ENCODE results near the gene GAS6. TPM values are rescaled to one million over a fixed set of nuclear protein-coding genes. Genes with fewer than 3 reads are reported as not detected.

GAS6 gene
- total RNA-seq, 1 donor from 2014 or later, result 42.9 TPM

- no peaks in the 10 kb centered on the region for H3K36me3 Mint-ChIP-seq
- H3K9me3 Mint-ChIP-seq, result peaks cover under 1% of the 10 kb centered on the region
- DNase-seq (ENCODE audit: extremely low spot score, unreplicated experiment), result no peak
- no peaks in the 10 kb centered on the region for H3K4me1 Mint-ChIP-seq (ENCODE audit: unreplicated experiment)
- H3K27ac Mint-ChIP-seq, result no peak overlapping the region
- H3K27me3 Mint-ChIP-seq, result no peaks in the 10 kb centered on the region
- no peak overlapping the region for H3K4me3 Mint-ChIP-seq
- TF ChIP-seq CTCF (conservative IDR thresholded peaks at IDR 0.05), result no peak
These were observed 38.6 kb upstream of the GAS6 start for GRCh38 chr13:113902481-113902880.

- H3K27ac Mint-ChIP-seq, result no peak overlapping the region
- no peaks in the 10 kb centered on the region for H3K36me3 Mint-ChIP-seq
- H3K9me3 Mint-ChIP-seq, result peaks cover 4% of the 10 kb centered on the region
- no peak overlapping the region for H3K4me3 Mint-ChIP-seq
- no peak for TF ChIP-seq CTCF (conservative IDR thresholded peaks at IDR 0.05)
- peak; percentile 29 for DNase-seq (ENCODE audit: extremely low spot score, unreplicated experiment)
- no peaks in the 10 kb centered on the region for H3K4me1 Mint-ChIP-seq (ENCODE audit: unreplicated experiment)
- no peaks in the 10 kb centered on the region for H3K27me3 Mint-ChIP-seq
These were observed 37.8 kb upstream of the GAS6 start for GRCh38 chr13:113901642-113902041.

GRCh38 chr13:113901231-113901630, 37.4 kb upstream of the GAS6 start:
- Mint-ChIP-seq H3K27me3 (no peaks in the 10 kb centered on the region), H3K36me3 (no peaks in the 10 kb centered on the region), H3K27ac (no peak overlapping the region), H3K4me3 (no peak overlapping the region), H3K9me3 (peaks cover 4% of the 10 kb centered on the region), H3K4me1 (ENCODE audit: unreplicated experiment) (no peaks in the 10 kb centered on the region)
- no peak for TF ChIP-seq CTCF (conservative IDR thresholded peaks at IDR 0.05)
- DNase-seq (ENCODE audit: extremely low spot score, unreplicated experiment), result peak; percentile 64

- Mint-ChIP-seq H3K4me3 (no peak overlapping the region), H3K27me3 (peaks cover under 1% of the 10 kb centered on the region), H3K4me1 (ENCODE audit: unreplicated experiment) (no peaks in the 10 kb centered on the region), H3K9me3 (peaks cover 4% of the 10 kb centered on the region), H3K27ac (no peak overlapping the region), H3K36me3 (no peaks in the 10 kb centered on the region)
- TF ChIP-seq CTCF (conservative IDR thresholded peaks at IDR 0.05), result no peak
- peak; percentile 42 for DNase-seq (ENCODE audit: extremely low spot score, unreplicated experiment)
These were observed 36.8 kb upstream of the GAS6 start for GRCh38 chr13:113900646-113901045.

- H3K9me3 Mint-ChIP-seq, result peaks cover 4% of the 10 kb centered on the region
- H3K27me3 Mint-ChIP-seq, result peaks cover 4% of the 10 kb centered on the region
- peak; percentile 24 for DNase-seq (ENCODE audit: extremely low spot score, unreplicated experiment)
- TF ChIP-seq CTCF (conservative IDR thresholded peaks at IDR 0.05), result no peak
- no peaks in the 10 kb centered on the region for H3K4me1 Mint-ChIP-seq (ENCODE audit: unreplicated experiment)
- H3K36me3 Mint-ChIP-seq, result no peaks in the 10 kb centered on the region
- no peak overlapping the region for H3K4me3 Mint-ChIP-seq
- no peak overlapping the region for H3K27ac Mint-ChIP-seq
These were observed 34.5 kb upstream of the GAS6 start for GRCh38 chr13:113898391-113898790.

GRCh38 chr13:113897966-113898365, 34.1 kb upstream of the GAS6 start:
- H3K4me3 Mint-ChIP-seq, result no peak overlapping the region
- no peaks in the 10 kb centered on the region for H3K4me1 Mint-ChIP-seq (ENCODE audit: unreplicated experiment)
- H3K27ac Mint-ChIP-seq, result no peak overlapping the region
- no peaks in the 10 kb centered on the region for H3K36me3 Mint-ChIP-seq
- H3K9me3 Mint-ChIP-seq, result peaks cover 4% of the 10 kb centered on the region
- H3K27me3 Mint-ChIP-seq, result peaks cover 7% of the 10 kb centered on the region
- no peak for DNase-seq (ENCODE audit: extremely low spot score, unreplicated experiment)
- no peak for TF ChIP-seq CTCF (conservative IDR thresholded peaks at IDR 0.05)

Data from type B pancreatic cell (in vitro differentiated cells).